ENCODE measurements around the gene MYCN. TPM values are rescaled to one million over a fixed set of nuclear protein-coding genes. Genes with fewer than 3 reads are reported as not detected.

MYCN gene
- total and polyA plus RNA-seq, 2 of the 13 experiments (the other 11 are each of a cell fraction or from before 2014, with no cell fraction given) = not detected

- Histone ChIP-seq H3K36me3 (replicated peaks in 1 of 2; ENCODE audit: control insufficient read depth in 1 of 2, insufficient read depth in 2 of 2, low read length in 2 of 2) (no peaks in the 10 kb centered on the region), H4K20me1 (ENCODE audit: insufficient read depth, low read length) (no peaks in the 10 kb centered on the region), H3K9me3 (ENCODE audit: low read length) (no peaks in the 10 kb centered on the region), H3K4me3 (replicated peaks in 1 of 3; ENCODE audit: insufficient read depth in 1 of 3, low read depth in 2 of 3, low read length in 3 of 3) (no peak overlapping the region), H3K27ac (ENCODE audit: extremely low read length, insufficient read depth, low read length) (no peak overlapping the region), H3K4me2 (ENCODE audit: low read depth, low read length) (no peak overlapping the region), H3K27me3 (ENCODE audit: control insufficient read depth in 1 of 2, insufficient read depth in 2 of 2, low read length in 2 of 2) (peaks cover 0 to 20% of the 10 kb centered on the region in 2 experiments; a peak in 2 of 5 replicates), H3K4me1 (ENCODE audit: insufficient read depth, low read length) (no peaks in the 10 kb centered on the region), H3K9ac (ENCODE audit: insufficient read depth, low read depth, low read length) (no peak overlapping the region), H3K79me2 (ENCODE audit: insufficient read depth, low read length) (no peaks in the 10 kb centered on the region), H2AFZ (ENCODE audit: low read length) (no peak overlapping the region)
- FAIRE-seq (no peak), ATAC-seq (no peak), DNase-seq (ENCODE audit: low spot score) (no peak)
- CTCF ChIA-PET (ENCODE audit: low intra/inter-chr PET ratio, low total read pairs) = no interaction called here
- intact Hi-C loops (cut with micrococcal nuclease; ENCODE audit: unreplicated experiment) (no loop called here), in situ Hi-C loops (cut with HindIII; ENCODE audit: extremely low pct_ligation_motif_present, low pct_unique_long_range_greater_than_20kb) (no loop called here)
- no peak for TF ChIP-seq SOX6 (IDR thresholded peaks at IDR 0.05)
- no peak for TF ChIP-seq SOX6 (CRISPR knock-in tag; IDR thresholded peaks at IDR 0.05)
- no peak for TF ChIP-seq ZNF780A (CRISPR knock-in tag; IDR thresholded peaks at IDR 0.05)
- no peak for TF ChIP-seq TAF15 (IDR thresholded peaks at IDR 0.05; ENCODE audit: low read depth, low read length, poor library complexity, severe bottlenecking)
- TF ChIP-seq ZFP37 (CRISPR knock-in tag; IDR thresholded peaks at IDR 0.05; ENCODE audit: borderline replicate concordance) = no peak
- no peak for TF ChIP-seq KAT7 (CRISPR knock-in tag; IDR thresholded peaks at IDR 0.05; ENCODE audit: borderline replicate concordance)
- no peak for TF ChIP-seq TARDBP (CRISPR knock-in tag; IDR thresholded peaks at IDR 0.05)
- TF ChIP-seq ZNF556 (CRISPR knock-in tag; IDR thresholded peaks at IDR 0.05; ENCODE audit: borderline replicate concordance) = no peak
- TF ChIP-seq ZSCAN21 (CRISPR knock-in tag; IDR thresholded peaks at IDR 0.05; ENCODE audit: borderline replicate concordance) = no peak
- no peak for TF ChIP-seq ZC3H13 (CRISPR knock-in tag; IDR thresholded peaks at IDR 0.05)
- 28% methylated on average over 6 of the region's 6 CpGs for WGBS (ENCODE audit: low lambda C conversion rate)
- POLR2A ChIA-PET = no interaction called here
- no TSS peak for BruUV-seq (replicated peaks)
Measured at GRCh38 chr2:15953891-15954680, 13.7 kb downstream of the MYCN start.

Data from HepG2 (cell line).